Measurements from ENCODE around the gene RNF166.

RNF166 gene

GRCh38 chr16:88661468-88661867, 44.7 kb downstream of the RNF166 start:
- Histone ChIP-seq H3K27me3 (ENCODE audit: control insufficient read depth in 1 of 2, insufficient read depth in 2 of 2, low read length in 2 of 2) (no peaks in the 10 kb centered on the region), H3K9ac (ENCODE audit: low read length) (no peak overlapping the region), H3K27ac (ENCODE audit: low read depth, low read length) (no peak overlapping the region), H3K4me3 (ENCODE audit: low read depth in 1 of 2, low read length in 2 of 2) (no peak overlapping the region), H3K36me3 (ENCODE audit: insufficient read depth, low read length) (no peaks in the 10 kb centered on the region), H3K9me3 (ENCODE audit: low read length) (no peaks in the 10 kb centered on the region), H3K4me1 (ENCODE audit: insufficient read depth, low read length) (peaks cover 4% of the 10 kb centered on the region)

- Histone ChIP-seq H3K27me3 (ENCODE audit: control insufficient read depth in 1 of 2, insufficient read depth in 2 of 2, low read length in 2 of 2) (no peaks in the 10 kb centered on the region), H3K4me1 (ENCODE audit: insufficient read depth, low read length) (peaks cover 4% of the 10 kb centered on the region), H3K36me3 (ENCODE audit: insufficient read depth, low read length) (peaks cover 9% of the 10 kb centered on the region), H3K27ac (ENCODE audit: low read depth, low read length) (no peak overlapping the region), H3K4me3 (ENCODE audit: low read depth in 1 of 2, low read length in 2 of 2) (no peak overlapping the region), H3K9me3 (ENCODE audit: low read length) (no peaks in the 10 kb centered on the region), H3K9ac (ENCODE audit: low read length) (no peak overlapping the region)
These were observed 47.0 kb downstream of the RNF166 start for GRCh38 chr16:88659160-88659559.

GRCh38 chr16:88658714-88659113, 47.5 kb downstream of the RNF166 start:
- no peak overlapping the region for H3K4me3 ChIP-seq (ENCODE audit: low read depth in 1 of 2, low read length in 2 of 2)
- H3K4me1 ChIP-seq (ENCODE audit: insufficient read depth, low read length), result peaks cover 4% of the 10 kb centered on the region
- H3K27me3 ChIP-seq (ENCODE audit: control insufficient read depth in 1 of 2, insufficient read depth in 2 of 2, low read length in 2 of 2), result no peaks in the 10 kb centered on the region
- H3K9me3 ChIP-seq (ENCODE audit: low read length), result no peaks in the 10 kb centered on the region
- H3K27ac ChIP-seq (ENCODE audit: low read depth, low read length), result no peak overlapping the region
- H3K9ac ChIP-seq (ENCODE audit: low read length), result no peak overlapping the region
- peaks cover 9% of the 10 kb centered on the region for H3K36me3 ChIP-seq (ENCODE audit: insufficient read depth, low read length)

GRCh38 chr16:88657371-88657770, 48.8 kb downstream of the RNF166 start:
- Histone ChIP-seq H3K27ac (ENCODE audit: low read depth, low read length) (no peak overlapping the region), H3K9ac (ENCODE audit: low read length) (no peak overlapping the region), H3K9me3 (ENCODE audit: low read length) (no peaks in the 10 kb centered on the region), H3K36me3 (ENCODE audit: insufficient read depth, low read length) (peaks cover 9% of the 10 kb centered on the region), H3K27me3 (ENCODE audit: control insufficient read depth in 1 of 2, insufficient read depth in 2 of 2, low read length in 2 of 2) (no peaks in the 10 kb centered on the region), H3K4me1 (ENCODE audit: insufficient read depth, low read length) (peaks cover 4% of the 10 kb centered on the region), H3K4me3 (ENCODE audit: low read depth in 1 of 2, low read length in 2 of 2) (no peak overlapping the region)

- Histone ChIP-seq H3K27ac (ENCODE audit: low read depth, low read length) (no peak overlapping the region), H3K9me3 (ENCODE audit: low read length) (no peaks in the 10 kb centered on the region), H3K4me1 (ENCODE audit: insufficient read depth, low read length) (no peaks in the 10 kb centered on the region), H3K4me3 (ENCODE audit: low read depth in 1 of 2, low read length in 2 of 2) (no peak overlapping the region), H3K27me3 (ENCODE audit: control insufficient read depth in 1 of 2, insufficient read depth in 2 of 2, low read length in 2 of 2) (peaks cover 0 to 3% of the 10 kb centered on the region in 2 donors), H3K36me3 (ENCODE audit: insufficient read depth, low read length) (peaks cover 9% of the 10 kb centered on the region), H3K9ac (ENCODE audit: low read length) (no peak overlapping the region)
These were observed 49.8 kb downstream of the RNF166 start for GRCh38 chr16:88656291-88656980.

- peaks cover 9% of the 10 kb centered on the region for H3K36me3 ChIP-seq (ENCODE audit: insufficient read depth, low read length)
- no peaks in the 10 kb centered on the region for H3K9me3 ChIP-seq (ENCODE audit: low read length)
- no peak overlapping the region for H3K4me3 ChIP-seq (ENCODE audit: low read depth in 1 of 2, low read length in 2 of 2)
- no peak overlapping the region for H3K27ac ChIP-seq (ENCODE audit: low read depth, low read length)
- H3K9ac ChIP-seq (ENCODE audit: low read length), result no peak overlapping the region
- H3K27me3 ChIP-seq (ENCODE audit: control insufficient read depth in 1 of 2, insufficient read depth in 2 of 2, low read length in 2 of 2), result peaks cover 0 to 9% of the 10 kb centered on the region in 2 donors
- H3K4me1 ChIP-seq (ENCODE audit: insufficient read depth, low read length), result no peaks in the 10 kb centered on the region
These were observed 50.4 kb downstream of the RNF166 start for GRCh38 chr16:88655733-88656281.

GRCh38 chr16:88655053-88655732, 51.0 kb downstream of the RNF166 start:
- peaks cover 9% of the 10 kb centered on the region for H3K36me3 ChIP-seq (ENCODE audit: insufficient read depth, low read length)
- no peak overlapping the region for H3K4me3 ChIP-seq (ENCODE audit: low read depth in 1 of 2, low read length in 2 of 2)

GRCh38 chr16:88654363-88655052, 51.7 kb downstream of the RNF166 start:
- Histone ChIP-seq H3K27ac (ENCODE audit: low read depth, low read length) (no peak overlapping the region), H3K4me3 (ENCODE audit: low read depth in 1 of 2, low read length in 2 of 2) (no peak overlapping the region), H3K9me3 (ENCODE audit: low read length) (no peaks in the 10 kb centered on the region), H3K27me3 (ENCODE audit: control insufficient read depth in 1 of 2, insufficient read depth in 2 of 2, low read length in 2 of 2) (peaks cover 0 to 12% of the 10 kb centered on the region in 2 donors), H3K4me1 (ENCODE audit: insufficient read depth, low read length) (peaks cover 6% of the 10 kb centered on the region), H3K9ac (ENCODE audit: low read length) (no peak overlapping the region), H3K36me3 (ENCODE audit: insufficient read depth, low read length) (peaks cover 9% of the 10 kb centered on the region)

More at GRCh38 chr16:88655053-88655732, 51.0 kb downstream of the RNF166 start:
- H3K4me1 ChIP-seq (ENCODE audit: insufficient read depth, low read length), result peaks cover 2% of the 10 kb centered on the region
- H3K9ac ChIP-seq (ENCODE audit: low read length), result no peak overlapping the region
- no peak overlapping the region for H3K27ac ChIP-seq (ENCODE audit: low read depth, low read length)
- H3K9me3 ChIP-seq (ENCODE audit: low read length), result no peaks in the 10 kb centered on the region
- H3K27me3 ChIP-seq (ENCODE audit: control insufficient read depth in 1 of 2, insufficient read depth in 2 of 2, low read length in 2 of 2), result peaks cover 0 to 12% of the 10 kb centered on the region in 2 donors

GRCh38 chr16:88653596-88654362, 52.4 kb downstream of the RNF166 start:
- H3K9ac ChIP-seq (ENCODE audit: low read length), result no peak overlapping the region
- H3K9me3 ChIP-seq (ENCODE audit: low read length), result no peaks in the 10 kb centered on the region
- no peak overlapping the region for H3K27ac ChIP-seq (ENCODE audit: low read depth, low read length)
- peaks cover 9% of the 10 kb centered on the region for H3K36me3 ChIP-seq (ENCODE audit: insufficient read depth, low read length)
- no peak overlapping the region for H3K4me3 ChIP-seq (ENCODE audit: low read depth in 1 of 2, low read length in 2 of 2)
- peaks cover 6% of the 10 kb centered on the region for H3K4me1 ChIP-seq (ENCODE audit: insufficient read depth, low read length)
- peaks cover 0 to 12% of the 10 kb centered on the region in 2 donors for H3K27me3 ChIP-seq (ENCODE audit: control insufficient read depth in 1 of 2, insufficient read depth in 2 of 2, low read length in 2 of 2)

GRCh38 chr16:88653101-88653500, 53.1 kb downstream of the RNF166 start:
- H3K27ac ChIP-seq (ENCODE audit: low read depth, low read length), result no peak overlapping the region
- H3K36me3 ChIP-seq (ENCODE audit: insufficient read depth, low read length), result peaks cover 9% of the 10 kb centered on the region
- no peak overlapping the region for H3K9ac ChIP-seq (ENCODE audit: low read length)
- H3K4me3 ChIP-seq (ENCODE audit: low read depth in 1 of 2, low read length in 2 of 2), result no peak overlapping the region
- H3K4me1 ChIP-seq (ENCODE audit: insufficient read depth, low read length), result peaks cover 6% of the 10 kb centered on the region
- no peaks in the 10 kb centered on the region for H3K9me3 ChIP-seq (ENCODE audit: low read length)
- peaks cover 0 to 12% of the 10 kb centered on the region in 2 donors for H3K27me3 ChIP-seq (ENCODE audit: control insufficient read depth in 1 of 2, insufficient read depth in 2 of 2, low read length in 2 of 2)

- Histone ChIP-seq H3K4me1 (ENCODE audit: insufficient read depth, low read length) (peaks cover 6% of the 10 kb centered on the region), H3K9ac (ENCODE audit: low read length) (no peak overlapping the region), H3K27ac (ENCODE audit: low read depth, low read length) (no peak overlapping the region), H3K4me3 (ENCODE audit: low read depth in 1 of 2, low read length in 2 of 2) (no peak overlapping the region), H3K9me3 (ENCODE audit: low read length) (no peaks in the 10 kb centered on the region), H3K36me3 (ENCODE audit: insufficient read depth, low read length) (peaks cover 9% of the 10 kb centered on the region), H3K27me3 (ENCODE audit: control insufficient read depth in 1 of 2, insufficient read depth in 2 of 2, low read length in 2 of 2) (peaks cover 0 to 12% of the 10 kb centered on the region in 2 donors)
These were observed 53.5 kb downstream of the RNF166 start for GRCh38 chr16:88652762-88653063.

Data from muscle layer of colon (tissue), 2 donors.